ENCODE measurements around the gene PHEX.

- TF ChIP-seq, protein P1, sequence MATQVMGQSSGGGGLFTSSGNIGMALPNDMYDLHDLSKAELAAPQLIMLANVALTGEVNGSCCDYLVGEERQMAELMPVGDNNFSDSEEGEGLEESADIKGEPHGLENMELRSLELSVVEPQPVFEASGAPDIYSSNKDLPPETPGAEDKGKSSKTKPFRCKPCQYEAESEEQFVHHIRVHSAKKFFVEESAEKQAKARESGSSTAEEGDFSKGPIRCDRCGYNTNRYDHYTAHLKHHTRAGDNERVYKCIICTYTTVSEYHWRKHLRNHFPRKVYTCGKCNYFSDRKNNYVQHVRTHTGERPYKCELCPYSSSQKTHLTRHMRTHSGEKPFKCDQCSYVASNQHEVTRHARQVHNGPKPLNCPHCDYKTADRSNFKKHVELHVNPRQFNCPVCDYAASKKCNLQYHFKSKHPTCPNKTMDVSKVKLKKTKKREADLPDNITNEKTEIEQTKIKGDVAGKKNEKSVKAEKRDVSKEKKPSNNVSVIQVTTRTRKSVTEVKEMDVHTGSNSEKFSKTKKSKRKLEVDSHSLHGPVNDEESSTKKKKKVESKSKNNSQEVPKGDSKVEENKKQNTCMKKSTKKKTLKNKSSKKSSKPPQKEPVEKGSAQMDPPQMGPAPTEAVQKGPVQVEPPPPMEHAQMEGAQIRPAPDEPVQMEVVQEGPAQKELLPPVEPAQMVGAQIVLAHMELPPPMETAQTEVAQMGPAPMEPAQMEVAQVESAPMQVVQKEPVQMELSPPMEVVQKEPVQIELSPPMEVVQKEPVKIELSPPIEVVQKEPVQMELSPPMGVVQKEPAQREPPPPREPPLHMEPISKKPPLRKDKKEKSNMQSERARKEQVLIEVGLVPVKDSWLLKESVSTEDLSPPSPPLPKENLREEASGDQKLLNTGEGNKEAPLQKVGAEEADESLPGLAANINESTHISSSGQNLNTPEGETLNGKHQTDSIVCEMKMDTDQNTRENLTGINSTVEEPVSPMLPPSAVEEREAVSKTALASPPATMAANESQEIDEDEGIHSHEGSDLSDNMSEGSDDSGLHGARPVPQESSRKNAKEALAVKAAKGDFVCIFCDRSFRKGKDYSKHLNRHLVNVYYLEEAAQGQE (IDR thresholded peaks at IDR 0.05; ENCODE audit: insufficient read depth in 1 of 2, low read depth in 2 of 2, low read length in 2 of 2): no peak
- no peak for TF ChIP-seq POLR2AphosphoS5 (IDR thresholded peaks at IDR 0.05; ENCODE audit: low read depth, low read length)
- no peak for TF ChIP-seq FOXP2 (optimal IDR thresholded peaks at IDR 0.05; ENCODE audit: borderline replicate concordance, extremely low read depth, extremely low read length, insufficient read depth)
- no peak for TF ChIP-seq TAF1 (IDR thresholded peaks at IDR 0.05; ENCODE audit: borderline replicate concordance, insufficient read depth, low read length)
Measured at GRCh38 chrX:22073928-22074327, 41.8 kb downstream of the PHEX start.
